ENCODE data around the gene ZNF205. TPM values are rescaled to one million over a fixed set of nuclear protein-coding genes. Genes with fewer than 3 reads are reported as not detected.
A peak's percentile ranks its signal among the peaks of the same experiment; 100 is the strongest.

The ZNF205 gene
- total and polyA plus RNA-seq, 9 of the 15 experiments (the other 6 are each of a cell fraction or from before 2014, with no cell fraction given): 2.4 to 11.8 (median 5.1) TPM; not detected in 2

GRCh38 chr16:3149630-3150345 lies 37.4 kb downstream of the ZNF205 start (continued):
- TF ChIP-seq ZBTB17 (CRISPR knock-in tag; IDR thresholded peaks at IDR 0.05) (no peak), MIER1 (IDR thresholded peaks at IDR 0.05; ENCODE audit: low read depth) (no peak), KAT7 (CRISPR knock-in tag; IDR thresholded peaks at IDR 0.05; ENCODE audit: borderline replicate concordance) (peak; percentile 5; the same call in 1 of the 2 replicates), ZNF143 (CRISPR knock-in tag; IDR thresholded peaks at IDR 0.05) (peak; percentile 11; the same call in 1 of the 2 replicates), TOE1 (IDR thresholded peaks at IDR 0.05; ENCODE audit: borderline replicate concordance) (0 out of 2 replicates have a peak, but pooled peaks have one; percentile 9), TOE1 (CRISPR knock-in tag; IDR thresholded peaks at IDR 0.05; ENCODE audit: borderline replicate concordance, low read depth) (peak; percentile 74; the same call in 1 of the 2 replicates), ZNF639 (CRISPR knock-in tag; conservative IDR thresholded peaks at IDR 0.05 in 1 of 2, IDR thresholded peaks at IDR 0.05 in 1 of 2) (peak in 1 of 2 experiments; percentile 83; a peak in 1 of 4 replicates), NR2C2 (CRISPR knock-in tag; IDR thresholded peaks at IDR 0.05) (no peak), NR2C2 (tag; IDR thresholded peaks at IDR 0.05) (peak; percentile 35), E2F1 (CRISPR knock-in tag; IDR thresholded peaks at IDR 0.05) (no peak), MGA (IDR thresholded peaks at IDR 0.05) (peak; percentile 69; the same call in 1 of the 2 replicates), TAL1 (IDR thresholded peaks at IDR 0.05) (peak; percentile 37)
